Measurements from ENCODE around the gene SIX5. TPM values are rescaled to one million over a fixed set of nuclear protein-coding genes. Genes with fewer than 3 reads are reported as not detected.

The SIX5 gene
- total RNA-seq, 1 experiment from 2014 or later = 23.6 TPM

GRCh38 chr19:45768655-45768983 is 433 bp downstream of the SIX5 start:
- BruUV-seq (replicated peaks) = no TSS peak
- POLR2A ChIA-PET (ENCODE audit: low non-redundant PET) = interaction anchor here (0.5 to 0.6 kb wide), 2 partner anchors 38 to 126 kb away, joined by 3 to 5 read pairs; partner anchors contain the start of gene FBXO46
- peak overlapping the region; percentile 98 for H3K27ac ChIP-seq (ENCODE audit: low read depth, low read length, poor library complexity, severe bottlenecking)
- no peaks in the 10 kb centered on the region for H3K9me3 ChIP-seq (ENCODE audit: low read depth, low read length, poor library complexity, severe bottlenecking)
- DNase-seq (ENCODE audit: low spot score) = peak; percentile 67
- H3K36me3 ChIP-seq (ENCODE audit: insufficient read depth, low read length, poor library complexity, severe bottlenecking) = no peaks in the 10 kb centered on the region
- peak overlapping the region; percentile 89 for H3K4me3 ChIP-seq (ENCODE audit: low read depth, low read length, poor library complexity, severe bottlenecking)
- CTCF ChIA-PET = interaction anchor here (2.4 to 3.0 kb wide), 2 partner anchors 10 to 31 kb away, joined by 15 to 17 read pairs; no protein-coding TSS in a partner anchor
- intact Hi-C loops (cut with micrococcal nuclease; ENCODE audit: unreplicated experiment) = no loop called here
- H3K27me3 ChIP-seq (replicated peaks; ENCODE audit: insufficient read depth, low read depth, low read length, poor library complexity) = no peaks in the 10 kb centered on the region
- H3K4me1 ChIP-seq (ENCODE audit: insufficient read depth, low read length, poor library complexity, severe bottlenecking) = peaks cover 22% of the 10 kb centered on the region
- TF ChIP-seq, protein P1, sequence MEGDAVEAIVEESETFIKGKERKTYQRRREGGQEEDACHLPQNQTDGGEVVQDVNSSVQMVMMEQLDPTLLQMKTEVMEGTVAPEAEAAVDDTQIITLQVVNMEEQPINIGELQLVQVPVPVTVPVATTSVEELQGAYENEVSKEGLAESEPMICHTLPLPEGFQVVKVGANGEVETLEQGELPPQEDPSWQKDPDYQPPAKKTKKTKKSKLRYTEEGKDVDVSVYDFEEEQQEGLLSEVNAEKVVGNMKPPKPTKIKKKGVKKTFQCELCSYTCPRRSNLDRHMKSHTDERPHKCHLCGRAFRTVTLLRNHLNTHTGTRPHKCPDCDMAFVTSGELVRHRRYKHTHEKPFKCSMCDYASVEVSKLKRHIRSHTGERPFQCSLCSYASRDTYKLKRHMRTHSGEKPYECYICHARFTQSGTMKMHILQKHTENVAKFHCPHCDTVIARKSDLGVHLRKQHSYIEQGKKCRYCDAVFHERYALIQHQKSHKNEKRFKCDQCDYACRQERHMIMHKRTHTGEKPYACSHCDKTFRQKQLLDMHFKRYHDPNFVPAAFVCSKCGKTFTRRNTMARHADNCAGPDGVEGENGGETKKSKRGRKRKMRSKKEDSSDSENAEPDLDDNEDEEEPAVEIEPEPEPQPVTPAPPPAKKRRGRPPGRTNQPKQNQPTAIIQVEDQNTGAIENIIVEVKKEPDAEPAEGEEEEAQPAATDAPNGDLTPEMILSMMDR (conservative IDR thresholded peaks at IDR 0.05; ENCODE audit: low read depth, low read length) = no peak
- TF ChIP-seq EZH2 (IDR thresholded peaks at IDR 0.05; ENCODE audit: borderline replicate concordance, low read depth, low read length, poor library complexity, severe bottlenecking) = no peak

GRCh38 chr19:45767881-45768654 is 984 bp downstream of the SIX5 start:
- peaks cover 22% of the 10 kb centered on the region for H3K4me1 ChIP-seq (ENCODE audit: insufficient read depth, low read length, poor library complexity, severe bottlenecking)
- intact Hi-C loops (cut with micrococcal nuclease; ENCODE audit: unreplicated experiment) = no loop called here
- peak; percentile 69 for DNase-seq (ENCODE audit: low spot score)
- ChIA-PET CTCF (interaction anchor here (3.0 kb wide), 1 partner anchor 31 kb away, joined by 17 read pairs; no protein-coding TSS in a partner anchor), POLR2A (ENCODE audit: low non-redundant PET) (interaction anchor here (0.5 to 0.6 kb wide), 2 partner anchors 37 to 51 kb away, joined by 5 read pairs; partner anchors contain the start of gene FBXO46)
- TF ChIP-seq EZH2 (IDR thresholded peaks at IDR 0.05; ENCODE audit: borderline replicate concordance, low read depth, low read length, poor library complexity, severe bottlenecking) = no peak
- TF ChIP-seq, protein P1 (conservative IDR thresholded peaks at IDR 0.05; ENCODE audit: low read depth, low read length) = no peak
- H3K27ac ChIP-seq (ENCODE audit: low read depth, low read length, poor library complexity, severe bottlenecking) = peak overlapping the region; percentile 98
- no peaks in the 10 kb centered on the region for H3K9me3 ChIP-seq (ENCODE audit: low read depth, low read length, poor library complexity, severe bottlenecking)
- H3K4me3 ChIP-seq (ENCODE audit: low read depth, low read length, poor library complexity, severe bottlenecking) = peak overlapping the region; percentile 89
- no peaks in the 10 kb centered on the region for H3K27me3 ChIP-seq (replicated peaks; ENCODE audit: insufficient read depth, low read depth, low read length, poor library complexity)
- BruUV-seq (replicated peaks) = no TSS peak
- H3K36me3 ChIP-seq (ENCODE audit: insufficient read depth, low read length, poor library complexity, severe bottlenecking) = no peaks in the 10 kb centered on the region

GRCh38 chr19:45767410-45767880 is 1.6 kb downstream of the SIX5 start:
- POLR2A ChIA-PET (ENCODE audit: low non-redundant PET) = interaction anchor here (0.6 kb wide), 2 partner anchors 16 to 50 kb away, joined by 4 to 5 read pairs; no protein-coding TSS in a partner anchor
- CTCF ChIA-PET = interaction anchor here (0.7 kb wide), 1 partner anchor 260 kb away, joined by 3 read pairs; no protein-coding TSS in a partner anchor
- Histone ChIP-seq H3K4me3 (ENCODE audit: low read depth, low read length, poor library complexity, severe bottlenecking) (peak overlapping the region; percentile 89), H3K36me3 (ENCODE audit: insufficient read depth, low read length, poor library complexity, severe bottlenecking) (no peaks in the 10 kb centered on the region), H3K4me1 (ENCODE audit: insufficient read depth, low read length, poor library complexity, severe bottlenecking) (peaks cover 22% of the 10 kb centered on the region), H3K27me3 (replicated peaks; ENCODE audit: insufficient read depth, low read depth, low read length, poor library complexity) (no peaks in the 10 kb centered on the region), H3K9me3 (ENCODE audit: low read depth, low read length, poor library complexity, severe bottlenecking) (no peaks in the 10 kb centered on the region), H3K27ac (ENCODE audit: low read depth, low read length, poor library complexity, severe bottlenecking) (peak overlapping the region; percentile 98)
- no TSS peak for BruUV-seq (replicated peaks)
- intact Hi-C loops (cut with micrococcal nuclease; ENCODE audit: unreplicated experiment) = no loop called here
- peak; percentile 69 for DNase-seq (ENCODE audit: low spot score)
- TF ChIP-seq, protein P1 (conservative IDR thresholded peaks at IDR 0.05; ENCODE audit: low read depth, low read length) = no peak
- no peak for TF ChIP-seq EZH2 (IDR thresholded peaks at IDR 0.05; ENCODE audit: borderline replicate concordance, low read depth, low read length, poor library complexity, severe bottlenecking)

Measured in A673 (cell line).